HG03457 (cell line): ENCODE data around the gene FBXO44.
"Not testable (repeated sequence)": the region's sequence is repeated elsewhere in the genome, so short reads cannot be mapped to it uniquely, and the experiment has no call there.

Experiments used
- ATAC-seq: cut with Tn5 transposase; IDR thresholded peaks from one replicate; pipeline ENCODE4 v1.9.1; 2021; ENCODE audit warnings: moderate number of reproducible peaks; ENCODE audit not compliant: unreplicated experiment

Gene FBXO44

DNA sequence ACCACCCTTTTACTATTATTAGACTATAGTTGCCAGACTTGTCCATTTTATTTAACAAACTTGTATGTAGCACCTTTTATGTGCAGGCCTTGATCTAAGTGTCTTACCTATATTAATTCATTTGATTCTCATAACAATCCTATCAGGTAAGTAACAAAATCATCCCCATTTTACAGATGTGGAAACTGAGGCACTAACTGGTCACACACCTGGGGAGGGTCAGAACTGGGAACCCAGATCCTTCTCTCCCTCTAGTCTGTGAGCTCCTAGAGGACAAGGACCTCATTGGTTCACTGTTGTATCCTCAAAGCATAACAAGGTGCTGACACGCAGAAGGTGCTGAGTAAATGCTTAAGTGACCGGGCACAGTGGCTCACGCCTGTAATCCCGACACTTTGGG lies 15.3 kb upstream of the FBXO44 start:
- ATAC-seq: no peak

DNA sequence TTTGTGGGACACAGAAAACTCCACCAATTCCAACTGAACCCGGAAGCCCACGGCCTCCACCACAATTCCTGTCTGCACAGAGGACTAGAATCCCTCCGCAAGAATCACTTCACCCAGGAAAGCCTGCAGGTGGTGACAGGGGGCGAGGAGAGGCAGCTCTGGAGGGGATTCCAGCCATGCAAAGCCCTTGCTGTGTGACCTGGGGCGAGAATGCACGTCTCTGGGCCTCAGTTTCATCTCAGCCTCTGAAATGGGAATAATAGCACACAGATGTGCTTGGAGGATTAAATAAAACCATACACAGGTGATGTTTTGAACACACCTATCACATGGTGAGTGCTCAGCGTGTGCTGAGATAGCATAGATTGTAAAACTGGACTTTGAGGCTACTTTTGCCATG lies 14.6 kb upstream of the FBXO44 start:
- no peak for ATAC-seq

DNA sequence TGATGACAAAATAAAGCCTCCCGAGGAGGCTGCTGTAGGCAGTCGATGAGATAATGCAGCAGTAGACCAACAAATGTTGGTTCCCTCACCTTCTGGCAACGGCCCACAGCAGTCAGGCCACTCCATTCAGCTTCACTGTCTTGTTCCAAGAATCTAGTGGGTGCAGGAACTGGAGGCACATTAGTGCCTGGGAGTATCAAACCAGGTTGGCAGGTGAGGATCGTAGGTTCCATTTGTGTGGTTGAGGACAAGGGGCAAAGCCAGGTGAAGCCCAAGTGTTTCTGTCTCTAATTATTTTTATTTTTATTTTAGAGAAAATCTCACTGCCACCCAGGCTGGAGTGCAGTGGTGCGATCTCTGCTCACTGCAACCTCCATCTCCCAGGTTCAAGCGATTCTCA lies 13.7 kb upstream of the FBXO44 start:
- no peak for ATAC-seq

DNA sequence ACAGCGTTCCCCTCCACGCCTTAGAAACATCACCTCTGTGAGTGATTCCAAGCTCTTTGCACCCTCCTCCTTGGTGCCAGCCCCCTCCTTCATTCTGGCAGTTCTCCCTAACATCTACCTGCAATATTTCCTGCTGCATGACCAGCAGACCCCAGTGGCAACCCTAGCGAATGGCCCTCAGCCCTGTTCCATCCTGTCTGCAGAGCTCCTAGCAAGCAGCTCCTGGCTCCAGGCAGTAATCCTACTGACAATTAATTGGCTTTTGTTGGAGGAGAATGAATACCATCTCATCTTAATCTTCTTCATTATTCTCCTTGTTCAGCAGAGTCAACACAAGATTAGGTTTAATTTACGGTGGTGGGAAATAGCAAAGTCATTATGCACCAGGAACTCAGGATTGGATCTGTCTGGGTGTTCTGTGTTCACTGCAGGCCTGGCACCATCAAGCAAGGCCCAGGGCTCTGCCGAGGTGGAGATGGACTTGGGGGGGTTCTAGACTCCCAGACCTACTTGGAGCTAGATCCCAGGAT lies 12.8 kb upstream of the FBXO44 start:
- ATAC-seq: no peak

DNA sequence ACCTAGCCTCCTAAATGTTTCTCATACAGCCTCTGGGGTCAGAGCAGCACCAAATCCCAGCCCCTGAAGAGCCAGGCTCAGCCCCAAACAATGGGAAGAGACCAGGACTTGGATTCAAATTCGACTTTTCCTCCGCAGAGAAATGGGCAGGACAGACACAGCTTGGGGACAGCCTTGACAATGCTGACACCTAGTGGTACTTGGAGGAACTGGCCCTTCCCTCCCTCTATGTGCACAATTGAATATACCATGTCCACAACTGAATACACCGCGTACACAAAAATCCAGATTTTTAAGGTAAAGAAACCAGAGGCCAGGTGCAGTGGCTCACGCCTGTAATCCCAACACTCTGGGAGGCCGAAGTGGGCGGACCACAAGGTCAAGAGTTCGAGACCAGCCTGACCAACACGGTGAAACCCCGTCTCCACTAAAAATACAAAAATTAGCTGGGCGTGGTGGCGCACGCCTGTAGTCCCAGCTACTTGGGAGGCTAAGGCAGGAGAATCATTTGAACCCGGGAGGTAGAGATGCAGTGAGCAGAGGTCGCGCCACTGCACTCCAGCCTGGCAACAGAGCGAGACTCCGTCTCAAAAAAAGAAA lies 12.2 kb upstream of the FBXO44 start:
- not testable (repeated sequence) for ATAC-seq

DNA sequence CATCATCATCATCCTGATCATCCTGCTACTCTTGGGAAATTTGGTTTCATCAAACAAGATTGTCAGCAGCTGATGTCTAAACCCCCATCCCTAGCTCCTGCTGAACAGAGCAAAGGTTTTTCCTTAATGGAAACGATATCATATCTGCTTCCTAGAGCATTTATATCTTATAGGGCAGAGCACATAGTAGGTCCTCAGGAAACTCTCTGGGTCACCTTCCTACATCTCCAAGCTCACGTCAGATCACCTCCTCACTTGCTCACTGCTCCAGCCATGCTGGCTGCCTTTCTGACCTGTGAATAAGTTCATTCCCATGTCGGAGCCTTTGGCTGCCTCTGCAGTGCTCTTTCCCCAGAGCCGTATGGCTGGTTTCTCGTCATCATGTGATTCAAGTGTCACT lies 10.9 kb upstream of the FBXO44 start:
- ATAC-seq: no peak

DNA sequence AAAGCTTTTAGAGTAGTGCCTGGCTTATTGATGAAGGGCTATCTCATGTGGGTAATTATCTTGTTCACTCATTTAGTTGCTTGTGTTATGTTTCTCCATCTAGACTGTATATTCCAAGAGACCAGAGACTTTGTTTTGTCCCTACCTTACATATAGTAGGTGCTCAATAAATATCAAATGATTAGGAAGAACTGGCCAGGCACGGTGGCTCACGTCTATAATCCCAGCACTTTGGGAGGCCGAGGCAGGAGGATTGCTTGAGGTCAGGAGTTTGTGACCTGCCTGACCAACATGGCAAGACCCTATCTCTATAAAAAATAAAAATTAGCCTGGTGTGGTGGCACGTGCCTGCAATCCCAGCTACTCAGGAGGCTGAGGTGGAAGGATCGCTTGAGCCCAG lies 9.4 kb upstream of the FBXO44 start:
- ATAC-seq: no peak

DNA sequence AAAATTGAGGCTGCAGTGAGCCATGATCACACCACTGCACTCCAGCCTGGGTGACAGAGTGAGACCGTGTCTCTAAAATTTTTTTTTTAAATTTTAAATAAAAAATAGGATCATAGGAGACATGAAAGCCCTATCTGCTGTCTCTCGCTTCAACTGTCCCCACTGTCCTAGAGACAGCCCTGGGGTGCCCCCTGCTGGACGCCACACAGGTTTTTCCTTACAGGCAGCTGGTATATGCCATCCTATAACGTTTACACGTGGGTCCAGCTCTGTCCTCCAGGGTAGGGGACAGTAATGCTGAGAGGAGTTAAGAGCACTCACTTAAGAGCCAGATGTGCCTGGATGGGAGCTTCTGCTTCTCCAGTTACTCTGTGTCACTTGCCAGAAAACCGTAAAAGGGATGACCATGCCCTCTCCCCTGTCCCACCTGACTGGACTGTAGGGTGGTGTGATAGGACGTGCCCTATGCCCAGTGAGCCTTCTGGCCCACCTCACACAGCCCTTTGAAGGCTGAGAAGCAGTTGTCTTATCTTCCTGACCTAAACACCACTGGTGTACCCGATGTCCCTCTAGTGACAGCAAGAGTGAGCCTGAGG lies 8.9 kb upstream of the FBXO44 start:
- ATAC-seq: no peak

DNA sequence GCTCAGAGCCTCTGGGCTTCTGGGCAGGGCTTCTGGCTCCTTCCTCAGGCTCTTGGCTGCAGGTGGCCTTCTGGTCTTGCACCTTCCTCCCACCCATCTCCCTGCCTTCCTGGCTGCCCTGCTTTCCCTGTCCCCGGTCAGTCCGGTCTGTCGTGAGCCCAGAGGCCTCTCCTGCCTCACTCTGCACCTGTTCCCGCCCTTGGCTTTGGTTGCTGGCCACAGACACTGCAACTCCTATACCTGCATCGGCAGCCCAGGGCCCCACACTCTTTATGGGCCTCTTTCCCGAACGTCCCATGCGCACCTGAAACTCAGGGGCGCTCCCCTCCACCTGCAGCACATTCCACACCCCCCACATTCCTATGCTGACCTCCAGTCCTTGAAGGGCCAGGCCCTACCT lies 8.4 kb upstream of the FBXO44 start:
- ATAC-seq: no peak

DNA sequence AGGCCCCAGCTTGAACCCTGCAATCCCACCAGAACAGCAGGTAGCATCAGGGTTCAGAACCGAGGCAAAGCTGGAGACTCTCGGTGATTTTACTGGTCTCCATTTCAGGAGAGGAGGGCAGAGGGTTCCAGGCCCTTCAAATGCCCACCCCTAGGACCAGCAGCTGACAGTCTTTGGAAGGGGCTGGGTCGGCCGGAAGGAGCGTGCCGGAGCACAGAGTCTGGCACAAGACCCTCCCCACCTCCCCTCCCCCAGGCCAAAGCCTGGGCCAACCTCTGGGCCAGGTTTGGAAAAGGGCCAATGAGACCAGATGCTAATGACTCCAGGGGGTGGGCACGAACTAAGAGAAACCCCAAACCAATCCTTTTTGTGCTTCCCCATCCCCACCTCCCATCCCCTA lies 7.3 kb upstream of the FBXO44 start:
- ATAC-seq: no peak

DNA sequence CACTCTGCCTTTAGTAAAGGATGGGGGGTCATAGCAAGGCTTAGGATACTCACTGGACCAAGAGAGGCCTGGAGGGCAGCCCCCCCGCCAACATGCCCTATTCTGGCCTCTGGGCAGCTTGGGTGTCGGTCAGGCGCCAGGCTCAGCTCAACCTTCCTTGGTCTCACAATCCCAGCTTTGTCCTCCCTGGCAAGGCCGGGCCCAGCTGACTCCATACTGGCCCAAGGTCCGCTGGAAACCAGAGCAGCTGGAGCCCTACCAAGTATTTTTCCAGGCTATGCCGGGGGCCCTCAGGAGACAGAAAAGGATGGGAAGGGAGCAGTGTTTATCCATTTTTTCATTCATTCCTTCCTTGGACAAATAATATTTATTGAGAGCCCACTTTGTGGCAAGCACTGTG lies 6.6 kb upstream of the FBXO44 start:
- no peak for ATAC-seq

DNA sequence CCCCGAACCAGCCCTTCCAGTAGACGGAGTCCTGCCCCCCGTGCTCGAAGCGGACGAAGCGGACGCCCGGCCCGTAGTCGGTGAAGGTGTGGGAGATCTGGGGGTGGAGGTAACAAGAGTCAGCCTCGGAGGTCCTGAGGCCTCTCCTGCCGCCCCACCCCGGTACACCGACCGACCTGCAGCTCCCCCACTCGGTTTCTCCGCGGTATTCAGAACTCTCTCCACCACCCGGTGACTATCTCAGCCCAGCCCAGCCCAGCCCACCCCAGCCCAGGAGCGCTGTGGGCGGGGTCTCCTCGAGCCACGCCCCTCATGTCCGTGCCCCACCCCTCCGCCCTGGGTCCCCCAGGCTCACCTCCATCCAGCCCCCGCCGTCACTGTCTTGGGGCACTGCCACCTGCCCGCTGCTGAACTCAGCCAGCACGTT lies 5.9 kb upstream of the FBXO44 start:
- ATAC-seq: no peak

DNA sequence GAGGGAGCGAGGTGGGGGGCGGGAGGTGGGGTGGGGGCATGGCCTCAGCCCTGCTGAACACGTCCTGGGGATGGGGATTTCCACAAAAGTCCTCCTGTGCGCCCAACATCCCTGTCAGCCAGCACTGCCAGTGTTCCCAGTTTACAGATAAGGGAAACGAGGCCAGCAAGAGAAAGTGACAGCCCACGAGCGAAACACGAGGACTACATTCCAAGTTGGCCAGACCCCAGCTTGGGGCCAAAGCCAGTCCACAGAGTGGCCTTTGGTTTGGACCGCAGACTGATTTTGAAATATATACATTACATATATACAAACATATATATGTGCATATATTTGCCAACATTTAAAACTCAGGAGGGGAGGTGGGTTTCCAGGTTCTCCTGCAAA lies 5.4 kb upstream of the FBXO44 start:
- no peak for ATAC-seq

DNA sequence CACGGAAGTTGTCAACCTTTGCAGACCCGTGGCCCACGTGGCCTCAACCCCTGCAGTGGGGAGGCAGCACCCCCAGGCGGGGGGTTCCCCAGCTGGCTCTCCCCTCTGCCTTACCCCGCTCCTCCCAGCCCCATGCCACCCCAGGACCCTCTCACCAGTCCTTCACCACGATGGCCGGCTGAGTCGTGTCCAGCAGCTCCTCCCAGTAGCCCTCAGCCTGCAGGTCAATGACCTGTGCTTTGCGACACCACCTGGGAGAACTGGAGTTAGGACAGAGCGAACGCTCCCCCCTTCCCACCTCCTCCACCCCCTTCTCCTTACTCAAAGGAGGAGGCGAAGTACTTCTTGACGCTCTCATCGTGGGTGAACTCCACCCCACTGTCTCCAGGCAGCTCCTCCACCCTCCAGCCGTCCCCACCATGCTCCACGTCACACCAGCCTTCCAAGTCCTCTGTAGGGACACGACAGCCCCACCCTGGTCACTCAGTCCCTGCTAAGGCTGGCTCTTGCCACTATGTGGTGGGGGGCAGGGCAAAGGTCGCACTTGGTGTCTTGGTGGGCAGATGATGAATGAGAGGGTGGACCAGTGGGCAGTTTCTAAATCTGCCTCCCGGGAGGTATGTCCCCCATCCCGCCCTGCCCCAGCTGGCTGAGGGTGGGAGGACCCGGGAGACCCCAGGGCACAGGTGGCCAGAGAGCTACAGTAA lies 4.9 kb upstream of the FBXO44 start:
- no peak for ATAC-seq

DNA sequence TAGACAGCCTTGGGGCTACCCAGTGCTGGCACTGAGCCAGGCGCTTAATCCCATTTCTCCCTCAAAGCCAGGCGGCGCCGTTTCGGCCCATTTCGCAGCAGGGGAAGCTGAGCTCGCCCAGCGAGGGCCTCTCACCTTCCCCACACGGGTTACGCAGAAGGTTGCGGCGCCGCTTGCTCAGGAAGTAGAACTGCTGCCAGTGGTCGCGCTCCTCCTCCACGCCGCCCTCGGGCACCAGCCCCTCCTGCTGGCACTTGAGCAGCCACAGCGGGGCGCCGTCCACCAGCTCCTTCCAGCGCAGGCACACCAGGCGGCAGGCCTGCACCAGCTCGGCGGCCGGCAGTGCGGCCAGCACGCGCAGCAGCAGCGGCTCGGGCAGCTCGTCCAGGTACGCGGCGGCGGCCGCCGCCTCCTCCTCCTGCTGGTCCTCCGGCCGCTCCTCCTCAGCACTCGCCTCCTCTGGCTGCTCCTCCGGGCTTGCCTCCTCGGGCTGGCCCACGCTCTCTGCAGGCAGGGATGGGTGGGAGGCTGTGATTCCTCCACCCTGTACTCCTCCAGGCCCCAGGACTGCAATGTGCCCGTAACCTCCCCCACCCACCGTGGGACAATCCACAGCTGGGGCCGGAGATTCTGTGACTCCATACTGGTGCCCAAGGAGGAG lies 4.2 kb upstream of the FBXO44 start:
- no peak for ATAC-seq

DNA sequence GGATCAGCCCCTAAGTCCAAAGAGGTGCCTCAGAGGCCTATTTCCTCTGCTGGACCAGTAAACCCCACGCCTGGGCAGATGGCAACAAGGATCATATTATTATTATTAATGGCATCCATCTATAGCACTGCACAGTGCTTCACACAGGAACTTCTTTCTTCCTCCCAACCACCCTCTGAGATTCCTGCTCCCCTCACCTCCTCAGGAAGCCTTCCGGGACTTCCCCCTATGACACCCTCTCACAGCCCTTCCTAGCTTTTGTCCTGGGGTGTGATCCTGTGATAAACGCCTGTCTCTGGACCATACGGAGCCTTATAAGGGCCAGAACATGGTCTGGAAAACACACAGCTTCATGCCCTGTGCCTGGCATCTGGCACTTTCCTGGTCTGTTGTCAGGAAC lies 3.7 kb upstream of the FBXO44 start:
- ATAC-seq: no peak

DNA sequence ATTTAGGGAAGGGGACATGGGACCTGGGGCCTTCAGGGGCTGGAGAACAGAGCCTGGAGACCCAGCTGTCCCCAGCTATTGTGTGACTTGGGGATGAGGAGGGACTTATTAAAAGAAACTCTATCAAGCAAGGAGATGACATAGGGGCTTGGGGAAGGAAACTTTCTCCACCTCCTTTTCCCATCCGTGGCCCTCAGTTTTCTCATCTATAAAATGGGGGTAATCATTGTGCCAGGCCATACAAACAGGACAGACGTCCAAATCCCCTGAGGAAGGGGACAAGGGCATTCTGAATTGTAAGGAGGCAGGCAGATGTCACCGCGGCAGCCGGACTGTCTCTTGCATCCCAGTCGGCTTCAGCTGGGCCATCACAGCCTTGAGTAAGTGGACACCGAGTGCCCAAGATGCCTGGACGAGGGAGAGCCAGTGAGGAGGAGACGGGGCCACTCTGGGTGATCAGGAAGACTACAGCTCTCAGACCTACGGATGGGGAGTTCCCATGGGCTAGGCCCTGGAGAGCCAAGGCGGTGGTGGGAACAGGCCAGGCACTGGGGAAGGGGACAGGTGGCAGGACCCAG lies 2.4 kb upstream of the FBXO44 start:
- no peak for ATAC-seq

DNA sequence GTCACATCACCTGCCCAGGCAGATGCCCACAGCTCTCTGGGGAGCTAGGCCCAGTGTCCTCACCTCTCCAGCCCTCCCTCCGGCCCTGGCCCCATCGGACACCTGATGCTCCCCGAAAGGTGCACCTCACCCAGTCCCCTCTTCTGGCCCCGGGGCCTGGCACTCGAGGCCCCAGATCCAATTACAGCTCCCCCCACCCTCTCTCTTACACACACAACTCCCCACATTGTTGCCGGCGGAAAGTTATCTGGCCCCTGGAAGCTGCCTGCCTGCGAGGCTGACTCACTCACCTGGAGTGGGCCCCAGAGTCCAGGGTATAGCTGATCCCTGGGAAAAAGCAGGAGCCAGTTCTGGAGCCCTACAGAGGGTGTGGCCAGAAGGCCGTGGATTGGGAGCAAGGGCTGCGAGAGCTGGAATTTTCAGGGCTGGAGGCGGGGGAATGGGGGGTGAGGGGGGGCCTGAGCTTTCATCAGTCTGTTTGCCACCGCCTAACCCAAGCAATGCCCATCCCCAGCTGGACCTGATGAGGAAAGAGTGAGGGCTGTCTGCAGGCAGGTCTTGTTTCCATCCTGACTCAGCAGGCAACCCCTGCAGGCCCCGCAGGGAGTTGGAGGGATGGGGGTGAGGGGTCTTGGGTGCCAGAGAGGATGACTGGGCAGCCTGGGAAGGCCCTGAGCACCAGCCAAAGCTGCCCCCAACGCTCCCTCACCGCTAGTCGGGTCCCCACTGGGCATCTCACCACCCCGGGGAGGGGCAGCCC lies 1.4 kb upstream of the FBXO44 start:
- ATAC-seq: no peak

DNA sequence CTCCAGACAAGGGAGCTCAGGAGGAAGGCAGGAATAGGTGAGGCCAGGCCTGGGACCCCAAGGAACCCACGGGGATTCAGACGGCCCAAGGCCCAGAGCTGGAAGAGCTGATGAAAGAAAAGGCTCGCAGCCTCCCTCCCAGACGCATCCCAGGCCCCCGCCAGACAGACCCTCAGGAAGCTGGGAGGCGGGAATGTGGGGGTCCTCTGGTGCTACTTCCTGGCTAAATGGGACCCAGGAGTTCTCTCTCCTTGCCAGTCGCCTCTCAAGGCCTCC lies 878 bp upstream of the FBXO44 start:
- no peak for ATAC-seq

DNA sequence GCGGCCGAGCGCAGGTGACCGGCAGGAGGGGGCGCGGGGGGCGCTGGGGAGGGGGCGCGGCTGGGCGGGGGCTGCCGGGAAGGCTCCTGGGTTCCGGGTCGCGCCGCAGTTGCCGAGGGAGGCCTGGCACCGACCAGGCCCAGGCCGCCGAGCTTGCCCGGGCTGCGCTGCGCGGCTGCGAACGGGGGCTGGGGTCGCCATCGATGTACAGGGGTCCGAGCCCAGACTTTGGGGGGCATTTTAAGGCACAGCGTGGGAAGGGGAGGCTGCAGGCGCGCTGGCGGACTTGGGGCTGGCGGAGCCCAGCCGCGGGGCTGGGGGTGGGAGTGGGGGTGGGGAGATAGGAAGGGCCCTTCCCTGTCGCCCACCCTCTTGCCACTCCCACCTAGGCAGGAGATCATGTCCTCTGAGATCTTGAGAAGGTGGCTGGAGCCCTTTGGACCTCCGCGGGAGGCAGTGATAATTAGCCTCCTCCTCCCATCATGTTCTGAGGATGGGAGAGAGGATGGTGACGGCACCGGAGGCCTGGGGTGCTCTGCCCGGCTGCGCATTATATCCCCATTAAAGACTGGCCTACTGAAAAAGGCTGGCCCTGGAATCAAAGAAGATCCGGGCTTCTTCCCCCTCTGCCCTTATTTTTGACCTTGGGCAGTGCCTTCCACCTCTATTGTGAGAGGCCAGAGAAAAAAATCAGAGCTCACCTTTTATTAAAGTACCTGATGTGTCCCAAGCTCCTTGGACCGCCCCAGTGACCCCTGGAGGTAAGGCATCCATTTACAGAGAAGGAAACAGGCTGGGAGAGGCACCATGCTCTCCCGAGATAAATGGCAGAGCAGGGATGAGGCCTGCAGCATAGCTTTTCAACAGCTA lies 497 bp downstream of the FBXO44 start:
- no peak for ATAC-seq
